ENCODE results near the gene DDI2. TPM values are rescaled to one million over a fixed set of nuclear protein-coding genes. Genes with fewer than 3 reads are reported as not detected.

DDI2 gene
- polyA plus RNA-seq, 1 experiment: 6.4 TPM

- H3K36me3 ChIP-seq (ENCODE audit: control insufficient read depth, insufficient read depth, low read length): peaks cover 13% of the 10 kb centered on the region
- no peak for DNase-seq (ENCODE audit: low read depth)
- ChIA-PET POLR2A (no interaction called here), CTCF (interaction anchor here (1.4 kb wide), 1 partner anchor 9 kb away, joined by 3 read pairs; no protein-coding TSS in a partner anchor)
- H3K27me3 ChIP-seq (ENCODE audit: control insufficient read depth, insufficient read depth, low read length): no peaks in the 10 kb centered on the region
- TF ChIP-seq CTCF (IDR thresholded peaks at IDR 0.05; ENCODE audit: insufficient read depth, low read depth, low read length): no peak
- H3K4me3 ChIP-seq (ENCODE audit: low read depth, low read length): no peak overlapping the region
Measured at GRCh38 chr1:15660151-15660550, 42.9 kb downstream of the DDI2 start.

- no peak for DNase-seq (ENCODE audit: low read depth)
- POLR2A ChIA-PET: no interaction called here
- TF ChIP-seq CTCF (IDR thresholded peaks at IDR 0.05; ENCODE audit: insufficient read depth, low read depth, low read length): no peak
- CTCF ChIA-PET: no interaction called here
- peaks cover 8% of the 10 kb centered on the region for H3K36me3 ChIP-seq (ENCODE audit: control insufficient read depth, insufficient read depth, low read length)
- H3K27me3 ChIP-seq (ENCODE audit: control insufficient read depth, insufficient read depth, low read length): no peaks in the 10 kb centered on the region
- no peak overlapping the region for H3K4me3 ChIP-seq (ENCODE audit: low read depth, low read length)
Measured at GRCh38 chr1:15662477-15662876, 45.2 kb downstream of the DDI2 start.

- ChIA-PET POLR2A (no interaction called here), CTCF (interaction anchor here (0.9 to 1.5 kb wide), 2 partner anchors 46 to 77 kb away, joined by 3 to 5 read pairs; no protein-coding TSS in a partner anchor)
- no peak for TF ChIP-seq CTCF (IDR thresholded peaks at IDR 0.05; ENCODE audit: insufficient read depth, low read depth, low read length)
- no peak for DNase-seq (ENCODE audit: low read depth)
- H3K36me3 ChIP-seq (ENCODE audit: control insufficient read depth, insufficient read depth, low read length): peaks cover 8% of the 10 kb centered on the region
- H3K27me3 ChIP-seq (ENCODE audit: control insufficient read depth, insufficient read depth, low read length): no peaks in the 10 kb centered on the region
- H3K4me3 ChIP-seq (ENCODE audit: low read depth, low read length): no peak overlapping the region
Measured at GRCh38 chr1:15663925-15664324, 46.7 kb downstream of the DDI2 start.

- Histone ChIP-seq H3K36me3 (ENCODE audit: control insufficient read depth, insufficient read depth, low read length) (no peaks in the 10 kb centered on the region), H3K27me3 (ENCODE audit: control insufficient read depth, insufficient read depth, low read length) (no peaks in the 10 kb centered on the region), H3K4me3 (ENCODE audit: low read depth, low read length) (no peak overlapping the region)
- TF ChIP-seq CTCF (IDR thresholded peaks at IDR 0.05; ENCODE audit: insufficient read depth, low read depth, low read length): no peak
- ChIA-PET CTCF (interaction anchor here (0.6 kb wide), 1 partner anchor 9 kb away, joined by 3 read pairs; no protein-coding TSS in a partner anchor), POLR2A (no interaction called here)
- DNase-seq (ENCODE audit: low read depth): no peak
Measured at GRCh38 chr1:15667362-15667761, 50.1 kb downstream of the DDI2 start.

GRCh38 chr1:15668089-15668754 lies 51.0 kb downstream of the DDI2 start:
- no peak for TF ChIP-seq CTCF (IDR thresholded peaks at IDR 0.05; ENCODE audit: insufficient read depth, low read depth, low read length)
- CTCF ChIA-PET: interaction anchor here (0.6 kb wide), 1 partner anchor 9 kb away, joined by 3 read pairs; no protein-coding TSS in a partner anchor
- H3K4me3 ChIP-seq (ENCODE audit: low read depth, low read length): no peak overlapping the region
- no peaks in the 10 kb centered on the region for H3K36me3 ChIP-seq (ENCODE audit: control insufficient read depth, insufficient read depth, low read length)
- no peak for DNase-seq (ENCODE audit: low read depth)
- no peaks in the 10 kb centered on the region for H3K27me3 ChIP-seq (ENCODE audit: control insufficient read depth, insufficient read depth, low read length)
- POLR2A ChIA-PET: no interaction called here

All from BJ (cell line).